Limb (tissue), 2 donors: ENCODE data around the gene TMEM132D.

ENCODE experiments used
- DNase-seq, 2 donors: peaks; one replicate each; pipeline ENCODE4 v3.0.0-alpha.2; 2016; ENCODE audit errors: extremely low spot score in 2 of 2

The TMEM132D gene

DNA sequence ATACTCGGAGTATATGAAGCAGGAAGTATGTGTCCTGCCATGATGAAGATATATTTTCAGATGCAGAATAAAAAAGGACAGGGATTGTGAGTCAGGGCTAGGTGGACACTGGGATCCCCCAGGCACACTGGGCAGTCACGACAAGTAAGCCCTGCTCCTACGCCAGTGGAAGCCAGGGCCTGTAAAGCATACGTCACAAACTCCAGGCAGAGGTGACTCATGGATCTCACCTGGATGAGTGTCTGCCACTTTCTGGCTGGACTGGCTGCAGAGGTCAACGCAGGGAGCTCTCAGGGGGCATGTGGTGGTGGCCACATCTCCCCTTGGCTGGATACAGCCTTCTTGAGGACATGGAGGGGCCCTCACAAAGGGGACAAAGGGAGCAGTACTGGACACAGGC is 788.3 kb downstream of the TMEM132D start:
- no peak for DNase-seq

DNA sequence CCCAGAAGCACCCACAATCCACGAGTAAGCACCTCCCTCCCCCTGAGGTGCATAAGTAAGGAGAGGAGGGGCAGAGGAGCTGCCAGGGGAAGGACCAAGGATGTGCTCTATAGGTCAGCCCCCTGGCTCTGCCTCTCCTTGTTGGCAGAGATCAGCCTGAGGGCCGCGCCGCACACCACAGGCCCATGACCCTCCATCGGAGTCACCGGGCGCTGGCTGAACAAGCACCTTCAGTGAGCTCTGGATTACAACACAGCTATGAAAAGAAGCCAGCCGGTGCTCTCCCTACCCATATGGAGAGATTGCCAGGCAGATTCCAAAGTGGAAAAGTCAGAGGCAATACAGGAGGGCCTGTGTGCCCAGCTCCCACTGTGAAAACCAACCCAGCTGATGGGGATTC is 793.2 kb downstream of the TMEM132D start:
- DNase-seq: no peak

DNA sequence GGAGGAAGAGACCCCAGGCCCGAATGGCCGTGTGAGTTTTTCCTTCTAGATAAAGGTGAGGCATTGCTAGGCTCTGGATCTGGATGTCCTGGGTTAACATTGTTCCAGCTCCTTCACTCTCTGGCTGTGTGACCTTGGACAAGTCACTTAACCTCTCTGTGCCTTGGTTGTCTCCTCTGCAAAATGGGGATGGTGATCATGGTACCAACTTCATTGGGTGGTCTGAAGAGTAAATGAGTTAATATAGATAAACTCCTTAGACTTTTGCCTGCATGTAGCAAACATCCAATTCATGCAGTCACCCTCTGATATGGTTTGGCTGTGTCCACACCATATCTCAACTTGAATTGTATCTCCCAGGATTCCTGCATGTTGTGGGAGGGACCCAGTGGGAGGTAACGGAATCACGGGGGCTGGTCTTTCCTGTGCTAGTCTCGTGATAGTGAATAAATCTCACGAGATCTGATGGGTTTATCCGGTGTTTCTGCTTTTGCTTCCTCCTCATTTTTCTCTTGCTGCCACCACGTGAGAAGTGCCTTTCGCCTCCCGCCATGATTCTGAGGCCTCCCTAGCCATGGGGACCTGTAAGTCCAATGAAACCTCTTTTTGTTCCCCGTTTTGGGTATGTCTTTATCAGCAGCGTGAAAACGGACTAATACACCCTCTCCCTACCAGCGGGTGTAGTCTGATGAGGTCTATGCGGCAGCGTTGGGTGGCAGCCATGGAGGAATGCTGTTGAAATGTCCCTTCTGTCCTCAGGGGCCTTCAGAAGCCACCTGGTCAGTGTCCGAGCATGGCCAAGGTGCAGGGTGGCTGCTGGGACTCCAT is 794.4 kb downstream of the TMEM132D start:
- DNase-seq: no peak

DNA sequence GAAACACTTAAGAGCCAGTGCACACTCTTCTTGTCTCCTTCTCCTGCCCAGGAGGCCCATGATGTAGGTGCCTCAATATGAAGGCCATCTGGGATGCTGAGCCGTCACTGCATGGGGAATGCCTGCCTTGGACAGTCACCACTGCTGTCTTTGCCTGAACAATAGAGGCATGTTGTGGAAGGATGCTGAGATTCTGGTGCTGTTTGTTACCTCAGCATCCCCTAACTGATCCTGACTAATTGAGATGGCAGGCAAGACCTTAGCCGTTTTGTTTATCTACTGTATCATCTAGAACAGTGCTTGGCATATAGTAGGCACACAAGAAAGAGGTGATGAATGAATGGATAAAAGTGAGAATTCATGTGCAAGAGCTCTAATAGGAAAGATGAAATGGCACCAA is 797.1 kb downstream of the TMEM132D start:
- no peak for DNase-seq

DNA sequence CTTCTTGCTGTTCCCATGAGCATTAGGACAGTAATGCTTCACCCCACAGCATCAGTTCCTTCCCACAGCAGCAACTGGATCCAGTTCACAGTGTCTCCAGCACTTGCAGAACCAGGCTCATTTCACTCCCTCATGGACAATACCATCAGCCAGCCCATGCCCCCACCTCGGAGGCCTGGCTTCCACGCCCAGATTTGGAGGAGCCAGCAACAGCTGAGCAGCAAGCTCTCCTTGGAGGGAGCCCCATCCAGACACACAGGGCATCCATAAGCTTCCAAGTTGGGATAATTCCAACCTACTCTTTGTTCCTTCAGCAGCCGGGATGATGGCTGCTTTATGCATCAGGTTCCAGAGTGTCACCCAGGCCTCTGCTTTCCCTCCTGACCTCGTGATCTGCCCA is 800.6 kb downstream of the TMEM132D start:
- DNase-seq: no peak

DNA sequence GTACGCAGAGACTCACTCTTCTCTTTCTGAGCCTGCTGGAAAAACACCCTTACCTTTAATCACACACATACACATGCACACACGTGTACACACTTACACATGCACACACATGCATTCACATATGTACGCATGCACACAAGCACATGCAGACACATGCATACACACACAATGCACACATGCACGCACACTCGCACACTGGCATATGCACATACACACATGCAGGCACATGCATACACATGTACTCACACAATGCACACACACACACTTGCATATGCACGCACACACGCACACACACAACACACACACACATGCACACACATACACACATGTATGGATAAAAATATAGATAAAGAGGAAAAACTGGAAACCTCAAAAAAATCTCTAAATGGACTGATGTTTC is 801.6 kb downstream of the TMEM132D start:
- DNase-seq: no peak

DNA sequence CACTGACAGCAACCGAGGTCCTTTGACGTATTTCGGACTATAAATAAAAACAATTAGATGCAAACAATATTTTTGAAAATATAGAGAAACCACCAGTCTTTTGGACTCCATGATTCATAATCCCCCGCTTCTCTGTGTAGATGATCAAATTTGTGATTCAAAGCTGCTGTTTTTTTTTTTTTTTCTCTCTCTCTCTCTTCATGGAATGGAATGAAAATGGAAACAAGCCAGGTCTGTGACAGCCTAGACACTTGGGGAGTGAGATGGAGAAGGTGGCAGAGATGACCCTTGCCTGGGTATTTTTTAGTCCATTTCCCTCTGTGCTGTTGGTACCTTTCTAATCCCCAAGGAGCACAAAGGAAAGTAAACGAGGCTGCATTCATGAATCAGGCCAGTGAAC is 802.0 kb downstream of the TMEM132D start:
- DNase-seq: no peak

DNA sequence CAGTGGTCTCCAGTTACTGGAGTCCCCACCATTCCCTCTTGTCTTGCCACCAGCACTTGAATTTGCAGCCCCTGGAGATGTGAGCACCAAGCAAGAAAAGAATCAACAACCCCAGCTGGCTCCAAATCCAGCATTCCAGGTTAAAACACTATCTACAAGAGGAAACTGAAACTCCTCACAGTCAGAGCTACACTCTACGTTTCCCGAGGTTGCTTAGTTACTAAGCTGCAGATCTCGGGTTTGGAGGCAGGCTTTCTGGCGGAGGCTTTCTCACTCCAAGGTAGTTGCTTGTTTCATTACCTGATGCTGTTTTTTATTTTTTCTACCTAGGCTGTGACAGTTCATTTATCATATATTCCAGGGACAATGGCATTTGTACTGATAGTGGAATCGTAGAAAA is 802.4 kb downstream of the TMEM132D start:
- DNase-seq: no peak

DNA sequence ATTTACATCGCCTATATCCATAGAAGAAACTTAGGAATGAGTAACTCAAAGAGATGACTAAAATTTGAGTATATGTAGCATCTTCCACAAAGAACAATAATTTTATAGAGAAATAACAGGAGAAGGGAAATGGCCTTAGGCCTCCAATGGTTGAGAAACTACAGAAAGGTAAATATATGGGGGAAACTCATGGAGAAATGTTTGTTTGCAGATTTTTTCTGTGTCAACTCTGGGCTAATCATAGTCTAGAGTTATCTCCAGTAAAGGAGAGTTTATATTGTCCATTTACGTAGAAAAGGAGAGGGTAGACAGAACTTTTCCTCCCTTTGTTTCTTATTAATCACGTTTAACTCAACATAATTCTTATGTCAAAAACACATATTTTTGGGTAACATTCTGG is 806.4 kb downstream of the TMEM132D start:
- DNase-seq: no peak

DNA sequence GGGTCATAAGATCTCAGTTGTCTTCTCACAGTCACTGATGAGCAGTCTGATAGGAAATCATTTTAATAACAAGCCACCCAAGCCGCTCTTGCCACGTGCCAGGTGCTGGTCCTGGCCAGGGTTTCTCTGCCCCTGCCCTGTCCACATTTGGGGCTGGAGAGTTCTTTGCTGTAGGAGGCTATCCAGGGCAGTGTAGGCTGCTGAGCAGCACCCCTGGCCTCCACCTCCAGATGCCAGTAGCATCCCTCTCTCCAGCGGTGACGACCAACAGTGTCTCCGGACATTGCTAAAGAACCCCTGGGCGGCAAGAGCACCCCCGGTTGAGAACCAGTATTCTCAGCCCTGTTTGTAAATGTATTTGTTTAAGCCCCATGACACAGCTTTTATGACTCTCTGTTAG is 806.9 kb downstream of the TMEM132D start:
- DNase-seq: no peak

DNA sequence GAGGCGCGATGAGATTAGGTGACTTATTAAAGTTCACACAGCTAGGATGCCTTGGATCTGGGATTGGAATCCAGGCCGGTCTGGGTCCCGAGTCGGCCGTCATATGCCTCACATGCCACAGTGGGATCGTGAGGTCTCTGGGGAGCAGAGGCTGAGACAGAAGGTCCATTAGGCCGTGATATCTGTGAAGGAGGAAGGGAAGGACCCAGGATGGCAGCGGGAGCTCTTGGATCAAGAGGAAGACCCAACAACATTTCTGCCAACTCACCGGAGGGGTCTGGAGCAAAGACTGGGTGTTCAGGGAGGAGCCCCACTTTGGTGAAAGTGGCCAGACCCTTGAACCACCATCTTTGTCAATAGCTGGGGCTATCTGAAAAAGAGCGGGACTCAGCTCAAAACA is 807.6 kb downstream of the TMEM132D start:
- no peak for DNase-seq

DNA sequence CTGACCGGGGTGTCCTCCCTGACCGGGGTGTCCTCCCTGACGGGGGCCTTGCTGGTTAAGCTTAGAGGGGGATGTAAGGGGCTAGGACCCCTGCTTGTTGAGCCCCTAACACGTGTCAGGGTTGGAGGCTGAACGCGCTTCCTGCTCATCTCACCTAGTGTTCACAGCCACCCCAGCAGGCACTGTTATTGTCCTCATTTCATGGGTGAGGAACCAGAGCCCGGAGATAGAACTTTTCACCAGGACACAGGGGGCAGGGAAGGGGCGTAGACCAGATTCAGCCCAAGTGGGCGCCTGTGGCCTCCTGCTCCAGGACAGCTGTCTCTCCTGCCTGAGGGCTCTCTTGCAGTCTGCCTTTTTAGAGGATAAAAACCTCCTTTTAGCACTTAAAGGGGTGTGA is 814.2 kb downstream of the TMEM132D start:
- no peak for DNase-seq

DNA sequence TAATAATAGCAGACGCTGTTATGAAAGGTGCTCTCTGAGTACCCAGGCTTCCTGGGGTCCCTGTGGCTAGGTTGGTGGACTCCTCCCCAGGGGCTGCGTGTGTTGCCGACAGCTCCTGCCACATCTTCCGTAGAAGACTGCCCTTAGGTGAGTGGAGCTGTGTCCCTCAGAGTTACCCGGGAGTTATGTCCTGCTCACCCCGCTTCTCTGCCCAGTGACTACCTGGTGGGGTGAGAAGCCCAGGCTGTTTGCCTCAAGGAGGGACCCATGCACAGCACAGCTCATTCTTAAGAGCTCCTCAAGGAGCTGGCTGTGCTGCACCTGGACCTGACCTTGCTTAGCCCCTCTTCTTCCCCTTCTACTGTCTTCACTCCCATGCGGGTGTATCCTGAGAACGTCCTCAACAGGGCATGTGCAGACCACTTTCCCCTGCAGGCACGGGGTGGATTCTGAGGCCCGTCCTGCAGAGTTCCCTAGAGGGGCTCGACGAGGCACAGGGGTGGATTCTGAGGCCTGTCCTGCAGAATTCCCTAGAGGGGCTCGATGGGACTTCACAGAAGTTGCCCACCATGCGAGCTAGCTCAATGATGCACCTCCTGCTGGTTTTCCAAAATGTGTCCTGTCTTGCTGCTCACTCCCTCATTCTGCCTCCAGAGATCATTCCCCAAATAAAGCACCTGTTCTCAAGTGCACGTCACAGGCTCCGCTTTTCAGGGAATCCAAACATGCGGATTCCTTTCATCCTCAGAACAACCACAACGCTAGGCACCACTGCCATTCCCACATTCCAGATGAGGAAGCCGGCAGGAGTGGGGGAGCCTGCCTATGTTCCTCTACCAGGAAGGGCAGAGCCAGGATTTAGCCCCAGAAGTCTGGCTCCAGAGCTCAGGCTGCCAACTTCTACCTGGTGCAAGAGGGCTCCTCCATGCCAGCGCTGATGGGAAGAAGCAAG is 818.7 kb downstream of the TMEM132D start:
- DNase-seq: no peak

DNA sequence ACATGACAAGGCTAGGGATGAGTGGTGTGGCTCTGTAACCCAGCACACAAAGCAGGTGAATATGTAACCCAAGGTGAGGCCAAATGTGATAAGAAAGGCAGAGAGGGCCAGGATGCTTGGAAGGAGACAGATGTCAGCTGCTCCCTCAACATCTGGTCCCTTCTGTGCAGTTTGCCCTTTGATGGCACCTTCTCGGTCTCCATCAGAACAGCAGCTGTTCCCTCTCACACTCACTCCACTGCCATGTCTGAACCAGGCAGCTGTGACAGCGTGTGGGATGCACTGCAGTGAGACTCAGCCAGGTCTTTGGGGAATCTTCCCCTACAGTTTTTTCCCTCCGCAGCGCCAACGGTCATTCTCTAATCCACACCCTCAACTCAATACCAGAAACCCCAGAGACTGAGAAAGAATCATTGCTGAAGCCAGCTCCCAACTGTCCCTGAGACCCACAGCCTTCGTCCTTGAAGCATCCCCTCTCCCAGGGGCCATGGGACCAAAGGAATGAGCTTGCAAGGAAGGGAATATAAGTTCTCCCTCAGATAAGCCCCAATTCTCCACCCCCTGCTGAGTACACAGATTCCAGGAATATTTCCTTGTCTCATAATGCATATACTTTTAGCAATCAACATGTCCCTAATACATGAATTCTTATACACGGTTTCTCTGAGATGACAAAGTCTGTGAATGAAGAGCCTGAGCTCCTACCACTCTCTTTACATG is 820.5 kb downstream of the TMEM132D start:
- DNase-seq: no peak

DNA sequence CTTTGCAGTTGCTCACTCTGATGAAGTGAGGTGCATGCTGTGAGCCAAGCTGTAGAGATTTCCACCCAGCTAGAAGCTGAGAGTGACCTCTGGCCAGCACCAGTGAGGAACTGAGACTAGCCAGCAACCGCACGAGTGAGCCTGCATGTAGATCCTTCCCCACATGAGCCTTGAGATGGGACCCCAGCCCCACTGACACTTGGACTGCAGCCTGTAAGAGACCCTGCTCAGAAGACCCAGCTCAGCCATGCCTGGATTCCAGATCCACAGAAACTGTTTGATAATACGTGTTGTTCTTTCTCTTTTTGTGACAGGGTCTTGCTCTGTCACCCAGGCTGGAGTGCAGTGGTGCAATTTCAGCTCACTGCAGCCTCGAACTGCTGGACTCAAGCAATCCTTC is 821.4 kb downstream of the TMEM132D start:
- DNase-seq: no peak

DNA sequence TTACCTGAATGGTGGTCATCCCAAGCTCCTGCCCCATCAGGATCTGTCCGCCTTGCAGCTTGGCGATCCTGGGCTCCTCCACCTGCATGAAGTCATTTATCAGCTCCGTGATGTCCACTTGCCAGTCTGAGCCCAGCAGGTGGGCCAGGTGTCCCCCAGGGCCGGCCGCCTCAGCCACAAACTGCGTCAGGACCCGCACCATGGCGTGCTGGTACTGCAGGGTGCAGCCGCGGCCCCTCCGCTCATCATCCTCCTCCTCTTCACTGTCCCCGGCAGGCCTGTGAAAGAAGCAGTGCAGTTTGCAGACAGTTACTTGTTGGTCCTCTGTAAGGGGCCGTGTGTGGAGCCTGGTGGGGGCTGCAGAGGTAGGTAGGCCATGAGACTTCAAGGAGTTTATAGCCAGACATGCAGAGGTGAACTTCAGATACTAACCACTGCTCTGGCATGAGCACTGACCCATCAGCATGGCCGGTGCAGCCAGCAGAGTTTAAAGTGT is 822.0 kb downstream of the TMEM132D start:
- no peak for DNase-seq

DNA sequence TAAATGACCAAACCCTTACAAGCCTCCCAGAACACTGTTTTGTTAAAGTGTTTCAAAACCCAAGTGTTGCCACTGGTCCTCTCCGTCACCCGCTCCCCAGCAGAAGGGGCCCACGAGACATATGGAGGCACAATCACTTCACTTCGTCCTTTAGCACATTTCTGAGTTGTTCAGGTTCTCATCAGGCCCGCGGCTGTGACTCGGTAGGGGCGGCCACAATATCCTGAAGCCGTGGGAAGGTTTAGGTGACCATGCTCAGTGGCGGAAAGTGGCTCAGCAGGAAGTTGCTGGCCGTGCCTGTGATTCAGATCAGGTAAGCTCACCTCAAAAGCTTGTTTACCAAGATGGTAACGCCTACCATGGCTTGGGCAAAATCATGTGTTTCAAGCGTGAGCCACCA is 823.0 kb downstream of the TMEM132D start:
- no peak for DNase-seq

DNA sequence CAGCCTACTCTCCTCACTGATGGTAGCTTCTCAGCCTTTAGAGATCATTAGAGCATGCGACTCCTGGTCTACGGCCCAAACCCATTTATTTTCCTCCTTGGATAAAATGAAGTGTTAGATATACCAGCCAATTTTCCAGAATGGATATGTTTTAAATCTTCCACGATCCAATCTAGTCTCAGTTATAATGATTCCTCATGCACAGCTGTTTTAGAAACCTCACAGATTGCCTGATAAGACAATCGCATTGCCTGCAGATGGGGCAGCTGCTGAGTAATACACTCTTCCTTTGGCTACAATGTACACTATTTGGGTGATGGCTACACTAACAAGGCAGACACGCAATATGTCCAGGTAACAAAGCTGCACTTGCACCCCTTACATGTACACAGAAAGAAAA is 823.4 kb downstream of the TMEM132D start:
- DNase-seq: no peak

DNA sequence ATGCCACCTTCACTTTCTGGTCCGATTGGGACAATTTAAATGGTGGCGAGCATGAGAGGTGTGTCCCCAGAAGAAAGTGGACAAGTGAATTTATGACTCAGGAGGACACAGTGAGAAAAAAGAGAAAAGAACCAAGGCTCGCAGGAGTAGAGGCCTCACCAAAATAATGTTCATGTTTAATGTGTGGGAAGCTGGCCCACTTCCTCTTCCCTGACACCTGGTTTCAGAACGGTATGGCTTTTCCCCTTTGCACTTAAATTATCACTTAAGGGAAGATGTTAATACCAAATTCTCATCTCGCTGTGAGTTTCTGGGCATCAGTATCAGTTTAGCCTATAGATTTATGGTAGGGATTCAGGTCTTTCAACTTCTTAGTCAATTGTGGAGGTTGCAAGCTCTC is 824.1 kb downstream of the TMEM132D start:
- DNase-seq: no peak

DNA sequence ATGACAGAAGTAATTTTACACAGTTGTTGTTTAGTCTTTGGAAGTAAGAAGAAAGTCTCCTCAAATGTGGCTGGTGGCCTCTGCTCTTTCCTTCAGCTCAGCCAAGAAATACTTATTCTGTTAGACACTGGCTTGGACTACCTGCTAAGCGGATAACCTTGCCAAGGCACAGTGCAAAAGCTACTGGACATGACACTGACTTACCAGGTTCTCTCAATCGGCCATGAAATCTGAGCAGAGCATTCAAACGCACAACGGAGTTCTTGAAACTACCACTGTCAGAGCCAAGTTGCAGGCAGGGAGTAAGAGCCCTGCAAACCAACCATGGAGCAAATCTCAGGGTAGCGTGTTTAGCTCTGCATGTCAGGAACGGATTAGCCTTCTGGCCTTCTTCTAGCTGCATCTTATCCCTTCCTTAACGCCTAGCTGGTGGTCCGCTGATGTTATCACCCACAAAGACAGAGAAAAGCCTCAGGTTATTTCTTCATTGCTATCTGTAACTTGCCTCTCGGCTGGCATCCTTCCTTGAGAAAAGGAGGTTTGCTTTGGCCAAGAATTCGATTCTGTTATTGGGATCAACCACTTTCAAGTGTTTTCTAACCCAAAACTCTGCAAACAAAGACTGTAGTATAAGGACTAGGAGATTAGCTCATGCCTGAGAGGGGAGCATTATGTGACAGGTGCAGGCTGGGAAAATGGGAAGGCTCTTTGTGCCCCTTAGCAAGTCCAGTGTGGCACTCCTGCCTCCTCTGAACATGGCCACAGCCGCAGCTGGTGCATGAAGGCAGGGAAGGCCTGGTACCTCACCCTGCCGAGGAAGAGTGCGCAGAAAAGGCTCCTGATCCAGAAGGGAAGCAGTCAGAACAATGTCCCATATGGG is 827.1 kb downstream of the TMEM132D start:
- no peak for DNase-seq
